Osteoblast (primary cell): ENCODE results near the gene ZFHX3. TPM values are rescaled to one million over a fixed set of nuclear protein-coding genes. Genes with fewer than 3 reads are reported as not detected.

Source experiments
- DNase-seq: peaks from one replicate; pipeline ENCODE4 v3.0.0; 2011; ENCODE audit warnings: low spot score, mixed read lengths; ENCODE audit not compliant: insufficient read length; ENCODE audit errors: missing footprints
- H2AFZ ChIP-seq: 2 replicates; pipeline ENCODE4 v1.6.0; 2011; ENCODE audit warnings: mild to moderate bottlenecking, low read length
- H3K27ac ChIP-seq: 2 replicates; pipeline ENCODE4 v1.5.1; 2011; ENCODE audit warnings: mild to moderate bottlenecking, low read depth, low read length, moderate library complexity
- H3K27me3 ChIP-seq: 2 replicates; pipeline ENCODE4 v1.6.0; 2012; ENCODE audit warnings: mild to moderate bottlenecking, control low read depth, inconsistent platforms, low read length, moderate library complexity; ENCODE audit not compliant: insufficient read depth
- H3K36me3 ChIP-seq: 2 replicates; pipeline ENCODE4 v1.5.1; 2011; ENCODE audit warnings: mild to moderate bottlenecking, low read length, control low read depth, moderate library complexity; ENCODE audit not compliant: insufficient read depth
- H3K4me1 ChIP-seq: 2 replicates; pipeline ENCODE4 v1.5.1; 2011; ENCODE audit warnings: mild to moderate bottlenecking, low read length, control low read depth, moderate library complexity; ENCODE audit not compliant: insufficient read depth
- H3K4me2 ChIP-seq: 2 replicates; pipeline ENCODE4 v1.6.0; 2011; ENCODE audit warnings: mild to moderate bottlenecking, low read length; ENCODE audit not compliant: insufficient read depth
- H3K4me3 ChIP-seq: fragments of 200-600 bp; sonication (generic); 3 replicates; pipeline ENCODE4 v1.5.1; 2012; ENCODE audit warnings: mild to moderate bottlenecking, low read length, inconsistent platforms; ENCODE audit not compliant: insufficient read depth
- H3K79me2 ChIP-seq: 2 replicates; pipeline ENCODE4 v1.6.0; 2012; ENCODE audit warnings: mild to moderate bottlenecking, low read length, control low read depth, inconsistent platforms; ENCODE audit not compliant: insufficient read depth
- H3K9me3 ChIP-seq: 2 replicates; pipeline ENCODE4 v1.5.1; 2011; ENCODE audit warnings: low read depth, low read length, control low read depth
- H4K20me1 ChIP-seq: 2 replicates; pipeline ENCODE4 v1.6.0; 2012; ENCODE audit warnings: mild to moderate bottlenecking, low read length, control low read depth; ENCODE audit not compliant: insufficient read depth
- total RNA-seq: library from RNA; depleted of rRNA; stranded (reverse); fragments of >200 nt; gene quantifications from 2 replicates; pipeline ENCODE4 v1.2.3, GENCODE V29; 2012
- TF ChIP-seq, protein P1 (sequence below): IDR thresholded peaks from 2 replicates; pipeline ENCODE4 v1.5.1; 2011; ENCODE audit warnings: mild to moderate bottlenecking, low read depth, low read length, moderate library complexity; ENCODE audit errors: extremely low read depth

Gene ZFHX3
- total RNA-seq, 1 donor, result 14.5 TPM

GRCh38 chr16:72979974-72980373, 68.0 kb downstream of the ZFHX3 start:
- TF ChIP-seq, protein P1, sequence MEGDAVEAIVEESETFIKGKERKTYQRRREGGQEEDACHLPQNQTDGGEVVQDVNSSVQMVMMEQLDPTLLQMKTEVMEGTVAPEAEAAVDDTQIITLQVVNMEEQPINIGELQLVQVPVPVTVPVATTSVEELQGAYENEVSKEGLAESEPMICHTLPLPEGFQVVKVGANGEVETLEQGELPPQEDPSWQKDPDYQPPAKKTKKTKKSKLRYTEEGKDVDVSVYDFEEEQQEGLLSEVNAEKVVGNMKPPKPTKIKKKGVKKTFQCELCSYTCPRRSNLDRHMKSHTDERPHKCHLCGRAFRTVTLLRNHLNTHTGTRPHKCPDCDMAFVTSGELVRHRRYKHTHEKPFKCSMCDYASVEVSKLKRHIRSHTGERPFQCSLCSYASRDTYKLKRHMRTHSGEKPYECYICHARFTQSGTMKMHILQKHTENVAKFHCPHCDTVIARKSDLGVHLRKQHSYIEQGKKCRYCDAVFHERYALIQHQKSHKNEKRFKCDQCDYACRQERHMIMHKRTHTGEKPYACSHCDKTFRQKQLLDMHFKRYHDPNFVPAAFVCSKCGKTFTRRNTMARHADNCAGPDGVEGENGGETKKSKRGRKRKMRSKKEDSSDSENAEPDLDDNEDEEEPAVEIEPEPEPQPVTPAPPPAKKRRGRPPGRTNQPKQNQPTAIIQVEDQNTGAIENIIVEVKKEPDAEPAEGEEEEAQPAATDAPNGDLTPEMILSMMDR, result no peak
- H3K4me1 ChIP-seq, result peaks cover 4% of the 10 kb centered on the region
- H3K9me3 ChIP-seq, result no peaks in the 10 kb centered on the region
- H4K20me1 ChIP-seq, result peaks cover 65% of the 10 kb centered on the region
- no peaks in the 10 kb centered on the region for H3K36me3 ChIP-seq
- peaks cover 94% of the 10 kb centered on the region for H3K79me2 ChIP-seq
- H3K27ac ChIP-seq, result no peak overlapping the region
- no peak overlapping the region for H3K4me2 ChIP-seq
- DNase-seq, result no peak
- no peak overlapping the region for H2AFZ ChIP-seq
- H3K4me3 ChIP-seq, result no peak overlapping the region
- H3K27me3 ChIP-seq, result no peaks in the 10 kb centered on the region

DNA sequence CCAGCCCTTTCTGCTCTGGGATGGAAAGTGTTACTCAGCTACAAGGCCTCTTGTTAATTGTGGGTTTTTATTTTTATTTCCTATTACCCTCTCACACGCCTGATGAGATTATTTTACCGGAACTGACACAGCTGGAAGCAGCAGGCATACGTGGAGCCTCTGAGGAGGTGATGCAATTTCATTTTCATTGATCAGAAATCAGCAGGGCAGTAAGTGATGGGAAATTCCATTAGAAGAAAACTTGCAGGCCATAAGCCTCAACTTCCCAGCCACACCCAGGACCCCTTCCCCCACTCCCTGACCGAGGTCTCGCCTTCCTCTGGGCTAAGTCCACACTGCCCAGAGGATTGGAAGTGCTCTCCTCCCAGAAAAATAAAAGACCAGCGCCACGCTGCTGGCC, 69.7 kb downstream of the ZFHX3 start:
- Histone ChIP-seq H2AFZ (no peak overlapping the region), H3K9me3 (no peaks in the 10 kb centered on the region), H3K4me2 (no peak overlapping the region), H3K36me3 (peaks cover 5% of the 10 kb centered on the region), H3K4me1 (no peaks in the 10 kb centered on the region), H3K27ac (no peak overlapping the region), H3K4me3 (no peak overlapping the region), H3K27me3 (no peaks in the 10 kb centered on the region), H4K20me1 (peaks cover 67% of the 10 kb centered on the region), H3K79me2 (peaks cover 94% of the 10 kb centered on the region)
- DNase-seq, result no peak
- TF ChIP-seq, protein P1, result no peak

DNA sequence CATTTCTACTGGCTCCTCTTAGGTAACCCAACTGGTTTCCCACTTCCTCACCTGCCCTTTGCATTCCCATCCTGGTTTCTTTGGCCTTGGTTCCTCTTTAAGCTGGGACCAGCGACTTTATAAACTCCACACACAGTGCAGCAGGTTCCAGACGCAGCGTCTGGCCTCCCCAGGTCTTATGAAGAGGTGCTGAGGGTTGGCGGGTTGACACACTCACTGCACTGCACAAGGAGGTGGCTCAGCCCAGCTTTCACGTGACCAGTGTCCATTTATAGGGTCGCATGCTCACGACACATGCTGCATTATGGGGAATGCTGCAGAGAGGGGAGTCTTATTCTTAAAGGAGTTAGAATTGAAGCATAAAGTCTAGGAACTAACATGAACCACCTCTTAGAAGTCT, 70.8 kb downstream of the ZFHX3 start:
- no peak overlapping the region for H3K4me3 ChIP-seq
- no peak overlapping the region for H3K4me2 ChIP-seq
- H4K20me1 ChIP-seq, result peaks cover 67% of the 10 kb centered on the region
- no peaks in the 10 kb centered on the region for H3K27me3 ChIP-seq
- H2AFZ ChIP-seq, result no peak overlapping the region
- no peak overlapping the region for H3K27ac ChIP-seq
- no peak for DNase-seq
- peaks cover 5% of the 10 kb centered on the region for H3K36me3 ChIP-seq
- no peaks in the 10 kb centered on the region for H3K9me3 ChIP-seq
- peaks cover 94% of the 10 kb centered on the region for H3K79me2 ChIP-seq
- TF ChIP-seq, protein P1, result no peak
- H3K4me1 ChIP-seq, result no peaks in the 10 kb centered on the region

DNA sequence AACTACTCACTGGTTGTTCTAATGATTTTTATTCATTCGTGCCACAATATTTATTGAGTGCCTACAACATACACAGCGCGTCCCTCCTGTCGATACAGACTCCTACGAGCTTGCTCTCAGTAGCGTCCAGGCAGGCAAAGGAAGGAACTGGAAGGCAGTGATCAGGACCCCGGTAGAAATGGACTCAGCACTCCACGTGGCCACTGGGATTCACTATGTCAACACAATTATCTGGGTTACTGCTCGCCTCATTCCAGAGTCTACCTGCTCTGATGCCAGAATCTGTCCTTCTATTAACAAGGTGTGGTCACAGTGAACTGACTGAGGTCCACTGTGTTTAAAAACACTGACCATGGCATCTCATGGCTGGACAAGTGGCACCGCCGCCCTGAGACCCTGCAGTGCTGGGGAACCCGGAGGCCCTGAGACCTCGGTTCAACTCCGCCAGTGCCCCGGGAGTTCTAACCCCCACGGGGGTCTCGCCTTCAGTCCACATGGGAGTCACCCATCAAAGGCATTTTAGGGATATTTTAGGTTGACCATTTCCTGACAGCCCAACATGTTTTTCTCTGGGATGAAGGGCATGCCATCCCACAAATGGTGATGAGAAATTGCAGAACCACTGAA, 71.4 kb downstream of the ZFHX3 start:
- DNase-seq, result no peak
- Histone ChIP-seq H2AFZ (no peak overlapping the region), H3K4me2 (no peak overlapping the region), H4K20me1 (peaks cover 68% of the 10 kb centered on the region), H3K9me3 (no peaks in the 10 kb centered on the region), H3K79me2 (peaks cover 93% of the 10 kb centered on the region), H3K4me3 (no peak overlapping the region), H3K36me3 (peaks cover 5% of the 10 kb centered on the region), H3K27ac (no peak overlapping the region), H3K27me3 (no peaks in the 10 kb centered on the region), H3K4me1 (no peaks in the 10 kb centered on the region)
- TF ChIP-seq, protein P1, result no peak
